Stomach (tissue), 4 donors: ENCODE measurements around the gene AMACR.

Experiments used
- EP300 ChIP-seq: sonication (generic); formaldehyde crosslinking; IDR thresholded peaks from one replicate; pipeline ENCODE4 v1.6.1; 2017; ENCODE audit warnings: antibody characterized with exemption
- POLR2A ChIP-seq, 4 donors: fragments of 450-650 bp; IDR thresholded peaks; one replicate each; pipeline ENCODE4 v1.6.1; 2016; ENCODE audit warnings: antibody characterized with exemption in 4 of 4, control low read depth in 2 of 4, mild to moderate bottlenecking in 1 of 4, moderate library complexity in 1 of 4
- TF ChIP-seq, protein P1 (sequence below), 7 experiments: fragments of 450-650 bp in 4 of 7; fragments of 200-600 bp in 3 of 7; sonication (generic) in 3 of 7; IDR thresholded peaks; one replicate each; pipeline ENCODE4 v1.5.1; 2016 to 2019; ENCODE audit warnings: antibody characterized with exemption in 7 of 7, control low read depth in 2 of 7, mild to moderate bottlenecking in 1 of 7

GRCh38 chr5:34012791-34013190, 4.9 kb upstream of the AMACR start:
- TF ChIP-seq, protein P1, sequence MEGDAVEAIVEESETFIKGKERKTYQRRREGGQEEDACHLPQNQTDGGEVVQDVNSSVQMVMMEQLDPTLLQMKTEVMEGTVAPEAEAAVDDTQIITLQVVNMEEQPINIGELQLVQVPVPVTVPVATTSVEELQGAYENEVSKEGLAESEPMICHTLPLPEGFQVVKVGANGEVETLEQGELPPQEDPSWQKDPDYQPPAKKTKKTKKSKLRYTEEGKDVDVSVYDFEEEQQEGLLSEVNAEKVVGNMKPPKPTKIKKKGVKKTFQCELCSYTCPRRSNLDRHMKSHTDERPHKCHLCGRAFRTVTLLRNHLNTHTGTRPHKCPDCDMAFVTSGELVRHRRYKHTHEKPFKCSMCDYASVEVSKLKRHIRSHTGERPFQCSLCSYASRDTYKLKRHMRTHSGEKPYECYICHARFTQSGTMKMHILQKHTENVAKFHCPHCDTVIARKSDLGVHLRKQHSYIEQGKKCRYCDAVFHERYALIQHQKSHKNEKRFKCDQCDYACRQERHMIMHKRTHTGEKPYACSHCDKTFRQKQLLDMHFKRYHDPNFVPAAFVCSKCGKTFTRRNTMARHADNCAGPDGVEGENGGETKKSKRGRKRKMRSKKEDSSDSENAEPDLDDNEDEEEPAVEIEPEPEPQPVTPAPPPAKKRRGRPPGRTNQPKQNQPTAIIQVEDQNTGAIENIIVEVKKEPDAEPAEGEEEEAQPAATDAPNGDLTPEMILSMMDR (IDR thresholded peaks at IDR 0.05): no peak
- no peak for TF ChIP-seq POLR2A (IDR thresholded peaks at IDR 0.05)
- no peak for TF ChIP-seq EP300
